Measurements from ENCODE around the gene RHOBTB3. TPM values are rescaled to one million over a fixed set of nuclear protein-coding genes. Genes with fewer than 3 reads are reported as not detected.
A peak's percentile ranks its signal among the peaks of the same experiment; 100 is the strongest.

RHOBTB3 gene, protein sequence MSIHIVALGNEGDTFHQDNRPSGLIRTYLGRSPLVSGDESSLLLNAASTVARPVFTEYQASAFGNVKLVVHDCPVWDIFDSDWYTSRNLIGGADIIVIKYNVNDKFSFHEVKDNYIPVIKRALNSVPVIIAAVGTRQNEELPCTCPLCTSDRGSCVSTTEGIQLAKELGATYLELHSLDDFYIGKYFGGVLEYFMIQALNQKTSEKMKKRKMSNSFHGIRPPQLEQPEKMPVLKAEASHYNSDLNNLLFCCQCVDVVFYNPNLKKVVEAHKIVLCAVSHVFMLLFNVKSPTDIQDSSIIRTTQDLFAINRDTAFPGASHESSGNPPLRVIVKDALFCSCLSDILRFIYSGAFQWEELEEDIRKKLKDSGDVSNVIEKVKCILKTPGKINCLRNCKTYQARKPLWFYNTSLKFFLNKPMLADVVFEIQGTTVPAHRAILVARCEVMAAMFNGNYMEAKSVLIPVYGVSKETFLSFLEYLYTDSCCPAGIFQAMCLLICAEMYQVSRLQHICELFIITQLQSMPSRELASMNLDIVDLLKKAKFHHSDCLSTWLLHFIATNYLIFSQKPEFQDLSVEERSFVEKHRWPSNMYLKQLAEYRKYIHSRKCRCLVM
- 62.6 and 66.9 TPM in 2 replicates for total RNA-seq
- long read RNA-seq, partial matches to known transcripts, result 14 of 23 reads
- long read RNA-seq, other reads (novel, unspliced or antisense), result 9 of 23 reads

DNA sequence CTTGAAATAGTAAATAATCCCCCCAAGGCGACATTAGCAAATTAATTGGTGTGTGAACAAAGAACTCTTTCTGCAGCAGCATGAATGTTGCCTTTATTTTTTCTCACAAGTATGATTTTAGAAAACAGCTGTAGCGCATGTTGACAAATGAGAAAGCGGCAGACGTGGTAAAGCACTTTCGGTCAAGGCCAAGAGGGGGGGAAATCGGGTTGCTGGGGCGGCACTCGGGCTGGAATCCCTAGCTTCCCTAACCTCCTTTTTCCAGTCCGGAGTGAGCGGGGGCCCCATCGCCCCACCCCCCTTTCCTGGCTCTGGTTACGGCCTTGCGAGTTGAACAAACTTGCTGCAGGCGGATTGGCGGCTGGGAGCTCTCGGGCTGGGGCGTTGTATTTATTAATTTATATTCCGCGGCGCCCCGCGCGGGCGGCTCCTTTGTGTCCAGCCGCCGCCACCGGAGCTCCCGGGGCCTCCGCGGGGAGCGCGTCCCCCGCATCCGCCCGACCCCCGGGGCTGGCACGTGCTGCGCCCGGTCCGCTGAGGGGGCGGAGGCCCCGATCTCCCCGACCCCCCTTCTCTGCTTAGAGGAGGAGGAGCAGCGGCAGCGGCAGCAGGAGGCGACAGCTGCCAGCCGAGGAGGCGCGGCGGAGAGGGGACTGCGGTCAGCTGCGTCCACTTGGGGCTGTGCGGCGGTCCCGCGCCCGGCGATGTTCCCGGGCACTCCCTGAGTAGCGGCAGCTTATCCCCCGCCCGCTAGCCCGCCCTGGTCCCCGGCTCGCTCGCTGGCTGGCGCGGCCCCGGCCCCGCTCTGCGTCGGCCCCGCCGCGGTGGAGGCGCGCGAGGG is at the start of gene RHOBTB3:
RHOBTB3 (plus strand) TSS at position 607 of the 841 bp plus-strand sequence. CDS start 347 bp downstream, outside the sequence.
- no peaks in the 10 kb centered on the region for H3K36me3 Mint-ChIP-seq (ENCODE audit: low read depth)
- peaks cover 41% of the 10 kb centered on the region for H3K4me1 Mint-ChIP-seq
- H3K27me3 Mint-ChIP-seq (ENCODE audit: low read depth), result peaks cover 7% of the 10 kb centered on the region
- H3K27ac Mint-ChIP-seq (ENCODE audit: unreplicated experiment), result peak within 1 kb of the TSS; percentile 89
- no peaks in the 10 kb centered on the region for H3K9me3 Mint-ChIP-seq
- TF ChIP-seq, protein P1, sequence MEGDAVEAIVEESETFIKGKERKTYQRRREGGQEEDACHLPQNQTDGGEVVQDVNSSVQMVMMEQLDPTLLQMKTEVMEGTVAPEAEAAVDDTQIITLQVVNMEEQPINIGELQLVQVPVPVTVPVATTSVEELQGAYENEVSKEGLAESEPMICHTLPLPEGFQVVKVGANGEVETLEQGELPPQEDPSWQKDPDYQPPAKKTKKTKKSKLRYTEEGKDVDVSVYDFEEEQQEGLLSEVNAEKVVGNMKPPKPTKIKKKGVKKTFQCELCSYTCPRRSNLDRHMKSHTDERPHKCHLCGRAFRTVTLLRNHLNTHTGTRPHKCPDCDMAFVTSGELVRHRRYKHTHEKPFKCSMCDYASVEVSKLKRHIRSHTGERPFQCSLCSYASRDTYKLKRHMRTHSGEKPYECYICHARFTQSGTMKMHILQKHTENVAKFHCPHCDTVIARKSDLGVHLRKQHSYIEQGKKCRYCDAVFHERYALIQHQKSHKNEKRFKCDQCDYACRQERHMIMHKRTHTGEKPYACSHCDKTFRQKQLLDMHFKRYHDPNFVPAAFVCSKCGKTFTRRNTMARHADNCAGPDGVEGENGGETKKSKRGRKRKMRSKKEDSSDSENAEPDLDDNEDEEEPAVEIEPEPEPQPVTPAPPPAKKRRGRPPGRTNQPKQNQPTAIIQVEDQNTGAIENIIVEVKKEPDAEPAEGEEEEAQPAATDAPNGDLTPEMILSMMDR (conservative IDR thresholded peaks at IDR 0.05), result no peak
- H3K4me3 Mint-ChIP-seq, result peak within 1 kb of the TSS; percentile 95
- peak; percentile 75 for DNase-seq (ENCODE audit: low read depth, low spot score)

DNA sequence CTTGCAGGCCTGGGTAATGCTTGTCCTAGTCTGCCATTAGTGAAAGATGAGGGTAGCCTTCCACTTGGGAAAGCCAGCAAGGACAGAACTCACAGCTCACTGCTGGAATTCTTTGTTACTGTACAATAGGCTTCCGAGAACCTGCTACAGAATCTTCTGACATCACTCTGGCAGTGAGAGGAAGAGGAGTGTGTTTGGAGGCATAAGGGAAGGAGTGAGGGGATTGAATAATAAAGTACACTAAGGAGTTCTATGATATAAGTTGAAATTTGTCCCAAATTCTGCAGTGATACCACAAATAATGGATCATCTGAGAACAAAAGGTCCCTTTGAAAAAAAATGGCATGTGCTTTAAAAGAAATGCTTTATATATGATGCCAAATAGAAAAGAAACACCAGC is 48.2 kb upstream of the RHOBTB3 start, which contains the start of gene SPATA9:
SPATA9 (minus strand) TSS at position 101 of the 400 bp plus-strand sequence. CDS start 137 bp downstream, outside the sequence.
- Mint-ChIP-seq H3K9me3 (peaks cover 8% of the 10 kb centered on the region), H3K27me3 (ENCODE audit: low read depth) (no peaks in the 10 kb centered on the region), H3K4me1 (peaks cover 16% of the 10 kb centered on the region), H3K4me3 (no peak within 1 kb of the TSS), H3K36me3 (ENCODE audit: low read depth) (no peaks in the 10 kb centered on the region), H3K27ac (ENCODE audit: unreplicated experiment) (no peak within 1 kb of the TSS)
- TF ChIP-seq, protein P1 (conservative IDR thresholded peaks at IDR 0.05), result no peak
- DNase-seq (ENCODE audit: low read depth, low spot score), result no peak

DNA sequence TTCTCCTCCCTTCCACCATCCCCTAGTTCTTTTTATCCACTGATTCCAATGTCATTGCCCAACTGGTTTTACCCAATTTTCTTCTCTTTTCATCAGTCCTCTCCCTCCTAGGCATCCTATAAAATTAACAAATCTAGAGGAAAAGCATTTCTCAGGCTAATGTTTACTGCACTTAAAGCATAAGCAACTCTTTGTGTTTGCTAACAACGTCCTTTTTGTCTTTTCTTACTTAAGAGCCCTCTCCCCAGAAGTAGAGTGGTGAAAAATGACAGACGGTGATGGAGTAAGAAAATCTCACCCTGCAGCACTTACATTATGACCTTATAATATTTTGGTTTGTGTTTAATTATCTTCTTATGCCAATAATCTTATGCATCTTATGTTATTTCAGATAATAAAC is 46.8 kb upstream of the RHOBTB3 start:
- H3K27me3 Mint-ChIP-seq (ENCODE audit: low read depth), result no peaks in the 10 kb centered on the region
- peak overlapping the region; percentile 0 for H3K27ac Mint-ChIP-seq (ENCODE audit: unreplicated experiment)
- TF ChIP-seq, protein P1 (conservative IDR thresholded peaks at IDR 0.05), result no peak
- no peaks in the 10 kb centered on the region for H3K36me3 Mint-ChIP-seq (ENCODE audit: low read depth)
- DNase-seq (ENCODE audit: low read depth, low spot score), result no peak
- no peak overlapping the region for H3K4me3 Mint-ChIP-seq
- peaks cover 5% of the 10 kb centered on the region for H3K9me3 Mint-ChIP-seq
- H3K4me1 Mint-ChIP-seq, result peaks cover 16% of the 10 kb centered on the region

DNA sequence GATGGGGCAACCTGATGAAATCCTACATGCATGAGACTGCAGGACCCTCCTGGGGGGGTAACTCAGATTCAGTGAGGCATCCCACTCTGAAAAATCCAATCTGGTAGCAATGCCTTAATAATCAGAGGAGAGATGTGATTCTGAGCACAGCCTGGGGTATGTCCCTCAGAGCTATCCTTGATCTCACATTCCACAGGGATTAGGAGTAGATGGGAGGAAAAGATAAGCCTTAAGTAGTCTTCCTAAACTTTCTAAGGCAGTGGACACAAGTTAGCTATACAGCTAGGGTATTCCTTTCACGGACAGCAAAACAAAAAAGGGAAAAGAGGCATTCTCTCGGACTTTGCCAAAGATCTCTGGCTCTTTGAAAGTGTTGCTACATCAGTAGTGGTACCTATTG is 44.5 kb upstream of the RHOBTB3 start:
- H3K4me3 Mint-ChIP-seq, result no peak overlapping the region
- DNase-seq (ENCODE audit: low read depth, low spot score), result no peak
- H3K9me3 Mint-ChIP-seq, result peaks cover 8% of the 10 kb centered on the region
- H3K4me1 Mint-ChIP-seq, result peaks cover 16% of the 10 kb centered on the region
- TF ChIP-seq, protein P1 (conservative IDR thresholded peaks at IDR 0.05), result no peak
- H3K36me3 Mint-ChIP-seq (ENCODE audit: low read depth), result no peaks in the 10 kb centered on the region
- H3K27ac Mint-ChIP-seq (ENCODE audit: unreplicated experiment), result no peak overlapping the region
- H3K27me3 Mint-ChIP-seq (ENCODE audit: low read depth), result no peaks in the 10 kb centered on the region

DNA sequence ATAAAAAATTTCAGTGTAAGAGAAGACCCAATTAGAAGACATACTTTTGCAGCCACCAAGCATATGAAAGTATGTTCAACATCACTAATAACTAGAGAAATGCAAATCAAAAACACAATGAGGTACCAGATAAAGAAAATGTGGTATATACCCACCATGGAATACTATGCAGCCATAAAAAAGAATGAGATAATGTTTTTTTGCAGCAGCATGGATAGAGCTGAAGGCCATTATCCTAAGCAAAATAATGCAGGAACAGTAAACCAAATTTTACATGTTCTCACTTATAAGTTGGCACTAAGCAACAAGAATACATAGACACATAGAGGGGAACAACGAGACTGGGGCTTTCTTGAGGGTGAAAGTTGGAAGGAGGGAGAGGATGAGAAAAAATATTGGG is 41.5 kb upstream of the RHOBTB3 start:
- DNase-seq (ENCODE audit: low read depth, low spot score), result no peak
- Mint-ChIP-seq H3K9me3 (peaks cover 8% of the 10 kb centered on the region), H3K36me3 (ENCODE audit: low read depth) (no peaks in the 10 kb centered on the region), H3K27ac (ENCODE audit: unreplicated experiment) (no peak overlapping the region), H3K27me3 (ENCODE audit: low read depth) (no peaks in the 10 kb centered on the region), H3K4me3 (no peak overlapping the region), H3K4me1 (no peaks in the 10 kb centered on the region)
- TF ChIP-seq, protein P1 (conservative IDR thresholded peaks at IDR 0.05), result no peak

Measured in neural crest cell (in vitro differentiated cells).